ENCODE data around the gene SYCP1. TPM values are rescaled to one million over a fixed set of nuclear protein-coding genes. Genes with fewer than 3 reads are reported as not detected.
A peak's percentile ranks its signal among the peaks of the same experiment; 100 is the strongest.

Gene SYCP1
- total and polyA plus RNA-seq, 2 of the 13 experiments (the other 11 are each of a cell fraction or from before 2014, with no cell fraction given): not detected

GRCh38 chr1:115036814-115037507, 182.3 kb downstream of the SYCP1 start (continued):
- TF ChIP-seq, protein P1, sequence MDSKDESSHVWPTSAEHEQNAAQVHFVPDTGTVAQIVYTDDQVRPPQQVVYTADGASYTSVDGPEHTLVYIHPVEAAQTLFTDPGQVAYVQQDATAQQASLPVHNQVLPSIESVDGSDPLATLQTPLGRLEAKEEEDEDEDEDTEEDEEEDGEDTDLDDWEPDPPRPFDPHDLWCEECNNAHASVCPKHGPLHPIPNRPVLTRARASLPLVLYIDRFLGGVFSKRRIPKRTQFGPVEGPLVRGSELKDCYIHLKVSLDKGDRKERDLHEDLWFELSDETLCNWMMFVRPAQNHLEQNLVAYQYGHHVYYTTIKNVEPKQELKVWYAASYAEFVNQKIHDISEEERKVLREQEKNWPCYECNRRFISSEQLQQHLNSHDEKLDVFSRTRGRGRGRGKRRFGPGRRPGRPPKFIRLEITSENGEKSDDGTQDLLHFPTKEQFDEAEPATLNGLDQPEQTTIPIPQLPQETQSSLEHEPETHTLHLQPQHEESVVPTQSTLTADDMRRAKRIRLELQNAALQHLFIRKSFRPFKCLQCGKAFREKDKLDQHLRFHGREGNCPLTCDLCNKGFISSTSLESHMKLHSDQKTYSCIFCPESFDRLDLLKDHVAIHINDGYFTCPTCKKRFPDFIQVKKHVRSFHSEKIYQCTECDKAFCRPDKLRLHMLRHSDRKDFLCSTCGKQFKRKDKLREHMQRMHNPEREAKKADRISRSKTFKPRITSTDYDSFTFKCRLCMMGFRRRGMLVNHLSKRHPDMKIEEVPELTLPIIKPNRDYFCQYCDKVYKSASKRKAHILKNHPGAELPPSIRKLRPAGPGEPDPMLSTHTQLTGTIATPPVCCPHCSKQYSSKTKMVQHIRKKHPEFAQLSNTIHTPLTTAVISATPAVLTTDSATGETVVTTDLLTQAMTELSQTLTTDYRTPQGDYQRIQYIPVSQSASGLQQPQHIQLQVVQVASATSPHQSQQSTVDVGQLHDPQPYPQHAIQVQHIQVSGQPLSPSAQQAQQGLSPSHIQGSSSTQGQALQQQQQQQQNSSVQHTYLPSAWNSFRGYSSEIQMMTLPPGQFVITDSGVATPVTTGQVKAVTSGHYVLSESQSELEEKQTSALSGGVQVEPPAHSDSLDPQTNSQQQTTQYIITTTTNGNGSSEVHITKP (CRISPR knock-in tag; IDR thresholded peaks at IDR 0.05; ENCODE audit: low read depth): 0 out of 2 replicates have a peak, but pooled peaks have one; percentile 35
- TF ChIP-seq SNAPC2 (CRISPR knock-in tag; IDR thresholded peaks at IDR 0.05) (no peak), E2F1 (CRISPR knock-in tag; IDR thresholded peaks at IDR 0.05) (no peak), SOX13 (IDR thresholded peaks at IDR 0.05) (no peak), SOX13 (CRISPR knock-in tag; conservative IDR thresholded peaks at IDR 0.05 in 1 of 2, IDR thresholded peaks at IDR 0.05 in 1 of 2) (peak in 1 of 2 experiments; percentile 69; a peak in 2 of 4 replicates), CERS6 (CRISPR knock-in tag; IDR thresholded peaks at IDR 0.05) (no peak), SIN3B (IDR thresholded peaks at IDR 0.05; ENCODE audit: low read length) (no peak), DR1 (CRISPR knock-in tag; IDR thresholded peaks at IDR 0.05) (no peak), ZNF343 (CRISPR knock-in tag; IDR thresholded peaks at IDR 0.05) (no peak), MATR3 (CRISPR knock-in tag; IDR thresholded peaks at IDR 0.05) (no peak), THRA (CRISPR knock-in tag; IDR thresholded peaks at IDR 0.05; ENCODE audit: borderline replicate concordance) (no peak), HDAC2 (CRISPR knock-in tag; IDR thresholded peaks at IDR 0.05) (peak; percentile 79), RNF2 (conservative IDR thresholded peaks at IDR 0.05; ENCODE audit: low read depth) (no peak), ZNF749 (CRISPR knock-in tag; IDR thresholded peaks at IDR 0.05; ENCODE audit: borderline replicate concordance) (no peak), RAD21 (CRISPR knock-in tag; IDR thresholded peaks at IDR 0.05) (no peak), TCF7 (IDR thresholded peaks at IDR 0.05; ENCODE audit: low read depth) (0 out of 2 replicates have a peak, but pooled peaks have one; percentile 10)
- TF ChIP-seq, protein P2, sequence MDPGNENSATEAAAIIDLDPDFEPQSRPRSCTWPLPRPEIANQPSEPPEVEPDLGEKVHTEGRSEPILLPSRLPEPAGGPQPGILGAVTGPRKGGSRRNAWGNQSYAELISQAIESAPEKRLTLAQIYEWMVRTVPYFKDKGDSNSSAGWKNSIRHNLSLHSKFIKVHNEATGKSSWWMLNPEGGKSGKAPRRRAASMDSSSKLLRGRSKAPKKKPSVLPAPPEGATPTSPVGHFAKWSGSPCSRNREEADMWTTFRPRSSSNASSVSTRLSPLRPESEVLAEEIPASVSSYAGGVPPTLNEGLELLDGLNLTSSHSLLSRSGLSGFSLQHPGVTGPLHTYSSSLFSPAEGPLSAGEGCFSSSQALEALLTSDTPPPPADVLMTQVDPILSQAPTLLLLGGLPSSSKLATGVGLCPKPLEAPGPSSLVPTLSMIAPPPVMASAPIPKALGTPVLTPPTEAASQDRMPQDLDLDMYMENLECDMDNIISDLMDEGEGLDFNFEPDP (CRISPR knock-in tag; conservative IDR thresholded peaks at IDR 0.05): no peak
